Nephron (organoid): ENCODE measurements around the gene TMEM26.

Experiments
- H3K27ac Mint-ChIP-seq, 3 experiments: 2 replicates each; pipeline ENCODE4 v1.8.0; 2020; ENCODE audit warnings: mixed read lengths in 3 of 3, mild to moderate bottlenecking in 2 of 3, moderate library complexity in 1 of 3
- H3K27me3 Mint-ChIP-seq: 2 replicates; pipeline ENCODE4 v1.8.0; 2021; ENCODE audit warnings: low read depth, mild to moderate bottlenecking, moderate library complexity, mixed read lengths
- H3K36me3 Mint-ChIP-seq: 2 replicates; pipeline ENCODE4 v1.8.0; 2020; ENCODE audit warnings: low read depth, mixed read lengths
- H3K4me1 Mint-ChIP-seq: 2 replicates; pipeline ENCODE4 v1.8.0; 2020; ENCODE audit warnings: mixed read lengths
- H3K4me3 Mint-ChIP-seq, 3 experiments: 2 replicates each; pipeline ENCODE4 v1.8.0; 2020; ENCODE audit warnings: mild to moderate bottlenecking in 3 of 3, mixed read lengths in 3 of 3, moderate library complexity in 2 of 3
- H3K9me3 Mint-ChIP-seq: 2 replicates; pipeline ENCODE4 v1.8.0; 2020; ENCODE audit warnings: mixed read lengths
- CTCF ChIP-seq, 3 experiments: fragments of 200-600 bp; sonication (generic); IDR thresholded peaks; one replicate each; pipeline ENCODE4 v1.5.0; 2021; ENCODE audit warnings: antibody characterized with exemption in 3 of 3; ENCODE audit not compliant: unreplicated experiment in 3 of 3

TMEM26 gene

GRCh38 chr10:61486251-61486650 lies 33.1 kb upstream of the TMEM26 start:
- no peak for TF ChIP-seq CTCF (IDR thresholded peaks at IDR 0.05; ENCODE audit: unreplicated experiment in 3 of 3)
- H3K27me3 Mint-ChIP-seq, result no peaks in the 10 kb centered on the region
- H3K36me3 Mint-ChIP-seq, result no peaks in the 10 kb centered on the region
- H3K27ac Mint-ChIP-seq, result no peak overlapping the region
- no peak overlapping the region for H3K4me3 Mint-ChIP-seq
- H3K9me3 Mint-ChIP-seq, result no peaks in the 10 kb centered on the region
- H3K4me1 Mint-ChIP-seq, result no peaks in the 10 kb centered on the region

- Mint-ChIP-seq H3K27ac (no peak overlapping the region), H3K36me3 (no peaks in the 10 kb centered on the region), H3K9me3 (no peaks in the 10 kb centered on the region), H3K27me3 (no peaks in the 10 kb centered on the region), H3K4me1 (no peaks in the 10 kb centered on the region), H3K4me3 (no peak overlapping the region)
- TF ChIP-seq CTCF (IDR thresholded peaks at IDR 0.05; ENCODE audit: unreplicated experiment in 3 of 3), result no peak
These were observed 28.4 kb upstream of the TMEM26 start for GRCh38 chr10:61481597-61481996.

- H3K27ac Mint-ChIP-seq, result no peak overlapping the region
- H3K27me3 Mint-ChIP-seq, result no peaks in the 10 kb centered on the region
- no peaks in the 10 kb centered on the region for H3K9me3 Mint-ChIP-seq
- no peak for TF ChIP-seq CTCF (IDR thresholded peaks at IDR 0.05; ENCODE audit: unreplicated experiment in 3 of 3)
- no peaks in the 10 kb centered on the region for H3K36me3 Mint-ChIP-seq
- no peaks in the 10 kb centered on the region for H3K4me1 Mint-ChIP-seq
- no peak overlapping the region for H3K4me3 Mint-ChIP-seq
These were observed 27.0 kb upstream of the TMEM26 start for GRCh38 chr10:61480208-61480607.

- Mint-ChIP-seq H3K27ac (no peak overlapping the region), H3K4me3 (no peak overlapping the region), H3K27me3 (no peaks in the 10 kb centered on the region), H3K4me1 (no peaks in the 10 kb centered on the region), H3K9me3 (no peaks in the 10 kb centered on the region), H3K36me3 (no peaks in the 10 kb centered on the region)
- TF ChIP-seq CTCF (IDR thresholded peaks at IDR 0.05; ENCODE audit: unreplicated experiment in 3 of 3), result no peak
These were observed 25.6 kb upstream of the TMEM26 start for GRCh38 chr10:61478621-61479312.

- Mint-ChIP-seq H3K9me3 (no peaks in the 10 kb centered on the region), H3K27me3 (no peaks in the 10 kb centered on the region), H3K4me3 (no peak overlapping the region), H3K27ac (no peak overlapping the region), H3K36me3 (no peaks in the 10 kb centered on the region), H3K4me1 (peaks cover 4% of the 10 kb centered on the region)
- TF ChIP-seq CTCF (IDR thresholded peaks at IDR 0.05; ENCODE audit: unreplicated experiment in 3 of 3), result no peak
These were observed 24.3 kb upstream of the TMEM26 start for GRCh38 chr10:61477451-61477850.

- no peak overlapping the region for H3K27ac Mint-ChIP-seq
- no peaks in the 10 kb centered on the region for H3K36me3 Mint-ChIP-seq
- no peak for TF ChIP-seq CTCF (IDR thresholded peaks at IDR 0.05; ENCODE audit: unreplicated experiment in 3 of 3)
- no peaks in the 10 kb centered on the region for H3K9me3 Mint-ChIP-seq
- H3K4me3 Mint-ChIP-seq, result no peak overlapping the region
- H3K4me1 Mint-ChIP-seq, result peaks cover 9% of the 10 kb centered on the region
- no peaks in the 10 kb centered on the region for H3K27me3 Mint-ChIP-seq
These were observed 23.3 kb upstream of the TMEM26 start for GRCh38 chr10:61476529-61476928.
